NCI-H128 (cell line): ENCODE data around the gene CD8A.

ENCODE experiments used
- DNase-seq: peaks from one replicate; lab custom pipeline; 2025; ENCODE audit not compliant: unreplicated experiment; lab: John Stamatoyannopoulos, UW

CD8A gene

GRCh38 chr2:86809481-86810121 lies 18.9 kb upstream of the CD8A start:
- no peak for DNase-seq

GRCh38 chr2:86808315-86809161 lies 17.8 kb upstream of the CD8A start:
- DNase-seq = peak; percentile 86

- peak; percentile 62 for DNase-seq
Measured at GRCh38 chr2:86807468-86808275, 17.0 kb upstream of the CD8A start.

GRCh38 chr2:86807133-86807467 lies 16.4 kb upstream of the CD8A start:
- no peak for DNase-seq

GRCh38 chr2:86806059-86806857 lies 15.5 kb upstream of the CD8A start:
- no peak for DNase-seq

- no peak for DNase-seq
Measured at GRCh38 chr2:86800856-86801567, 10.3 kb upstream of the CD8A start.

GRCh38 chr2:86794861-86795260 lies 4.1 kb upstream of the CD8A start:
- DNase-seq = no peak

- no peak for DNase-seq
Measured at GRCh38 chr2:86793752-86794151, 3.0 kb upstream of the CD8A start.

GRCh38 chr2:86791573-86791972 lies 860 bp upstream of the CD8A start:
- DNase-seq = no peak

GRCh38 chr2:86790134-86790675 lies 508 bp downstream of the CD8A start:
- no peak for DNase-seq

GRCh38 chr2:86789687-86790133 lies 1.0 kb downstream of the CD8A start:
- DNase-seq = no peak

- DNase-seq = no peak
Measured at GRCh38 chr2:86788881-86789686, 1.6 kb downstream of the CD8A start.

GRCh38 chr2:86788165-86788564 lies 2.5 kb downstream of the CD8A start:
- no peak for DNase-seq

- DNase-seq = no peak
Measured at GRCh38 chr2:86787736-86788135, 3.0 kb downstream of the CD8A start.

- no peak for DNase-seq
Measured at GRCh38 chr2:86786001-86786536, 4.6 kb downstream of the CD8A start.

GRCh38 chr2:86785456-86785855 lies 5.3 kb downstream of the CD8A start:
- no peak for DNase-seq

- DNase-seq = no peak
Measured at GRCh38 chr2:86783615-86784339, 6.9 kb downstream of the CD8A start.

- no peak for DNase-seq
Measured at GRCh38 chr2:86782748-86783147, 8.0 kb downstream of the CD8A start.
